Prostate gland (tissue), 2 donors: ENCODE measurements around the gene SLC14A1.

Experiments used
- CTCF ChIP-seq, 4 experiments: fragments of 200-600 bp in 2 of 4; fragments of 450-650 bp in 2 of 4; sonication (generic) in 2 of 4; IDR thresholded peaks; 1 replicate in 3 of 4; 2 replicates in 1 of 4; pipeline ENCODE4 v1.5.1; 2016 to 2019; ENCODE audit warnings: antibody characterized with exemption in 4 of 4, mild to moderate bottlenecking in 2 of 4, moderate library complexity in 2 of 4
- POLR2AphosphoS5 ChIP-seq: sonication (generic); formaldehyde crosslinking; IDR thresholded peaks from one replicate; pipeline ENCODE4 v1.6.1; 2017; ENCODE audit warnings: antibody characterized with exemption

GRCh38 chr18:45691816-45692179, 32.2 kb upstream of the SLC14A1 start:
- TF ChIP-seq CTCF (IDR thresholded peaks at IDR 0.05), result no peak
- TF ChIP-seq POLR2AphosphoS5, result no peak
